KMS-11 (cell line): ENCODE results near the gene CACNA2D1.

Source experiments
- H2AFZ ChIP-seq: fragments of 200-600 bp; sonication (generic); 2 replicates; pipeline ENCODE4 v1.6.1; 2016; ENCODE audit warnings: antibody characterized with exemption, mixed run types, low read depth
- H3K27ac ChIP-seq: fragments of 200-600 bp; sonication (generic); 2 replicates; pipeline ENCODE4 v1.6.1; 2016; ENCODE audit warnings: mild to moderate bottlenecking, mixed run types
- H3K27me3 ChIP-seq: fragments of 200-600 bp; sonication (generic); 2 replicates; pipeline ENCODE4 v1.6.1; 2017; ENCODE audit warnings: mild to moderate bottlenecking, low read depth, mixed run types, moderate library complexity; ENCODE audit not compliant: insufficient read depth
- H3K36me3 ChIP-seq: fragments of 200-600 bp; sonication (generic); 2 replicates; pipeline ENCODE4 v1.6.1; 2017; ENCODE audit warnings: mild to moderate bottlenecking, mixed run types; ENCODE audit not compliant: insufficient read depth
- H3K4me1 ChIP-seq: fragments of 200-600 bp; sonication (generic); 2 replicates; pipeline ENCODE4 v1.6.1; 2016; ENCODE audit warnings: mild to moderate bottlenecking, low read depth, mixed run types; ENCODE audit not compliant: poor library complexity, severe bottlenecking
- H3K4me2 ChIP-seq: fragments of 200-600 bp; sonication (generic); 2 replicates; pipeline ENCODE4 v1.7.0; 2016; ENCODE audit warnings: mild to moderate bottlenecking, mixed run types
- H3K4me3 ChIP-seq: fragments of 200-600 bp; sonication (generic); IDR thresholded peaks from 2 replicates; pipeline ENCODE4 v1.6.1; 2017; ENCODE audit warnings: low read depth, low read length, mixed read lengths; ENCODE audit not compliant: insufficient read depth
- H3K79me2 ChIP-seq: fragments of 200-600 bp; sonication (generic); 2 replicates; pipeline ENCODE4 v1.6.1; 2016; ENCODE audit warnings: low read depth, mixed run types; ENCODE audit not compliant: insufficient read depth
- H3K9ac ChIP-seq: fragments of 200-600 bp; sonication (generic); 2 replicates; pipeline ENCODE4 v1.6.1; 2016; ENCODE audit warnings: mild to moderate bottlenecking, mixed run types
- H4K20me1 ChIP-seq: fragments of 200-600 bp; sonication (generic); 2 replicates; pipeline ENCODE4 v1.6.1; 2016; ENCODE audit warnings: mild to moderate bottlenecking, mixed run types; ENCODE audit not compliant: insufficient read depth
- CTCF ChIP-seq: fragments of 200-600 bp; sonication (generic); conservative IDR thresholded peaks from 2 replicates; pipeline ENCODE4 v1.6.1; 2017; ENCODE audit warnings: low read depth, mild to moderate bottlenecking, antibody characterized with exemption, low read length, moderate library complexity, mixed read lengths

The CACNA2D1 gene

DNA sequence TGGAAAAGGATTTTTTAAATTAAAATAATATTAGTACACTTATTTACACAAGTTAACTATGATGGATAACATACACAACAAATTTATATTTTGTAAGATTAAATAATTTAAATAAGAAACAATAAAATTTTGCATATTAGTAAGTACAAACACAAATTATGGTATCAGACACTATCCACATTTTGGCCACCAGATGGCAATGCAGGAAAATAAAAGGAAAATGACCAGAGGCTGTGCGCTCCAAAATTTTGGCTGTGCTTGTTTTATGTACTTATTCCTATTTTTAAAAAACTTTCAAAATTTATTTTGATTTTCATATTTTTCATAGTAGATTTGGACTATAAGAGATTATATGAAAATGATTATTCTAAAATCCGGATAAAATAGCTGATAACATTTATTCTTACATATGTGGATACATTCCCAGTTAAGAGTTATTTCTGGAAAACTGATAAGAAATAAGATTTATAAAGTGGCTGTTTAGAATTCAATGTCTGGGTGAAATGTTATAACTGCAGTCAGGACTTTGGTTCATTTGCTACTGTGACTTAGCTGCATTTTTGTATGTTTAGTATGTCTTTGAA, 399.0 kb downstream of the CACNA2D1 start:
- Histone ChIP-seq H3K36me3 (no peaks in the 10 kb centered on the region), H3K9ac (no peak overlapping the region), H2AFZ (no peak overlapping the region), H3K27me3 (no peaks in the 10 kb centered on the region), H4K20me1 (no peaks in the 10 kb centered on the region), H3K27ac (no peak overlapping the region), H3K4me3 (no peak overlapping the region), H3K4me1 (no peaks in the 10 kb centered on the region), H3K4me2 (no peak overlapping the region), H3K79me2 (no peaks in the 10 kb centered on the region)
- peak; percentile 89 for TF ChIP-seq CTCF

- no peak for TF ChIP-seq CTCF
- Histone ChIP-seq H3K4me3 (no peak overlapping the region), H3K27ac (no peak overlapping the region), H4K20me1 (no peaks in the 10 kb centered on the region), H2AFZ (no peak overlapping the region), H3K36me3 (no peaks in the 10 kb centered on the region), H3K79me2 (no peaks in the 10 kb centered on the region), H3K9ac (no peak overlapping the region), H3K27me3 (no peaks in the 10 kb centered on the region), H3K4me2 (no peak overlapping the region), H3K4me1 (no peaks in the 10 kb centered on the region)
Measured at GRCh38 chr7:82039621-82040020, 404.0 kb downstream of the CACNA2D1 start.

DNA sequence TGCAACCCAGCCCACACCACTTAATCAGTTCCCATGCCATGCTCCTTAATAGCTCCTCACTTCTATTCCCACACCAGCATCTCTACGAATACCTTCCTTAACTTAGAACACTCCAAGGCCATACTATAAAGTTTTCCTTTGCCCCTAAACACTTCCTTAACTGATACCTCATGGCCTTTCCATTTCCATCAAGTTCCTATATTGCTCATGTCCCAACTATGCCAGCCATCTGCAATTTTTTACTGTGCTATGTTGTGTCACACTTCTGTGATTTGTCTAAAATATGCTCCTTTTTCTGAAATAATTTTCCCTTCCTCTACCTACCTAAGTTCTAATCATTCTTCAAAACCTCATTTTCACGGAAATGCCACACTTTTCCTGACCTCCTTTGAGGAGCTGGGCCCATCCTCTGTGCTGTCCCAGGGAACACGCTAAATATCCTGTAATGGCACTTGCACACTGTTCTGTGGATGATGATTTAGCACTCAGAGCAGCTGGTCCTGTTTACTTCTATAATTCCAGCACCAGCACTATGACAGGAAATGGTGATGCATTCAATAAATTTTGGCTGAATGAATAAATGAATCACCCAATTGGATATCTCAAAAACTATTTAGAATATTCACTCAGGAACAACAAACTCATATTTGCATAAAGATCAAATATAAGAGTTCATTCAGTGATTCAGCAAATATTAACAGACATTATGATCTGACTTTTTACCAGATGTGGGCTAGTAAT, 407.3 kb downstream of the CACNA2D1 start:
- Histone ChIP-seq H3K36me3 (no peaks in the 10 kb centered on the region), H4K20me1 (no peaks in the 10 kb centered on the region), H3K9ac (no peak overlapping the region), H3K4me1 (no peaks in the 10 kb centered on the region), H3K27me3 (no peaks in the 10 kb centered on the region), H3K27ac (no peak overlapping the region), H3K79me2 (no peaks in the 10 kb centered on the region), H3K4me2 (no peak overlapping the region), H3K4me3 (no peak overlapping the region), H2AFZ (no peak overlapping the region)
- TF ChIP-seq CTCF, result no peak

DNA sequence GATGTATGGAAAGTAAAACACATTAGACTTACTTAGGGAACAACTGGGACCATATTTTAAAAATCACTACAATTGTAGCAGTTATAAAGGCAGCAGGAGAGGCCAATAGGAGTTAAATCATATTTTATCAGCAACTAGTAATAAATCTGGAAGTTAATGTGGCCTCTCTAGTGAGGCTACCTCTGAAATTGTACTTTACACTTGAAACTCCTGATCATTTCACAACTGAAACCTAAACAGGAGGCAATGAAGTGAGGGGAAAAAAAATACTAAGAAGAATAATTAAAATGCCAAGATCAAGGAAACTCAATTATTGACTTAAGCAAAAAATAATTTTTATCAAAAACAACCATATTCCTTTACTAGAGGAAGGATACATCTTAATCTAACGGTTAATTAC, 408.1 kb downstream of the CACNA2D1 start:
- Histone ChIP-seq H3K27me3 (no peaks in the 10 kb centered on the region), H2AFZ (no peak overlapping the region), H3K4me3 (no peak overlapping the region), H3K4me2 (no peak overlapping the region), H3K4me1 (no peaks in the 10 kb centered on the region), H4K20me1 (no peaks in the 10 kb centered on the region), H3K36me3 (no peaks in the 10 kb centered on the region), H3K79me2 (no peaks in the 10 kb centered on the region), H3K9ac (no peak overlapping the region), H3K27ac (no peak overlapping the region)
- no peak for TF ChIP-seq CTCF
